IPS-18a (cell line): ENCODE measurements around the gene RTEL1.
"Not testable (repeated sequence)": the region's sequence is repeated elsewhere in the genome, so short reads cannot be mapped to it uniquely, and the experiment has no call there.

ENCODE experiments used
- H3K27ac ChIP-seq: one replicate; pipeline ENCODE4 v1.5.1; 2013; ENCODE audit warnings: low read length
- H3K27me3 ChIP-seq: one replicate; pipeline ENCODE4 v1.6.1; 2013; ENCODE audit warnings: mild to moderate bottlenecking, low read length; ENCODE audit not compliant: control insufficient read depth, insufficient read depth
- H3K36me3 ChIP-seq: one replicate; pipeline ENCODE4 v1.6.1; 2013; ENCODE audit warnings: low read depth, low read length; ENCODE audit not compliant: control insufficient read depth
- H3K4me1 ChIP-seq: one replicate; pipeline ENCODE4 v1.6.1; 2013; ENCODE audit warnings: low read depth, low read length; ENCODE audit not compliant: control insufficient read depth
- H3K4me3 ChIP-seq: one replicate; pipeline ENCODE4 v1.5.1; 2013; ENCODE audit warnings: low read length
- H3K9ac ChIP-seq: one replicate; pipeline ENCODE4 v1.6.1; 2013; ENCODE audit warnings: mild to moderate bottlenecking, low read length, moderate library complexity
- H3K9me3 ChIP-seq: one replicate; pipeline ENCODE4 v1.6.1; 2013; ENCODE audit warnings: low read depth, low read length; ENCODE audit not compliant: control insufficient read depth

The RTEL1 gene

DNA sequence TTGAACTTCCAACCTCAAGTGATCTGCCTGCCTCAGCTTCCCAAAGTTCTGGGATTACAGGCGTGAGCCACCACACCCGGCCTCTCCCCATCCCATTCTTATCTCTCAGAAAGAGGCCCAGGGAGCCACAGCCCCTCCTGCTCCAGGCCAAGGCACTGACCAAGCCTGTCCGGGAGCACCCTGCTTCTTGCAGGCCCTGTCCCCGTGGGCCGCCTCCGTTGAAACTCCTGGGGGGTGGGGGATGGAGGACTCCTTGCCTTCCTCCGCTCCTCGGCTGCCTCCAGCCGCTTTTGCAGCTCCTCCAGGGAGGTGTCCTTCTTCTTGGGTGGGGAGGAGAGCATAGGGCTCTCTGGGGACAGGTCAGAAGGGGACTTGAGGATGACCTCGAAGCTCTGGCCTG, 14.6 kb upstream of the RTEL1 start:
- Histone ChIP-seq H3K27me3 (no peaks in the 10 kb centered on the region), H3K9ac (no peak overlapping the region), H3K27ac (no peak overlapping the region), H3K4me1 (no peaks in the 10 kb centered on the region), H3K36me3 (no peaks in the 10 kb centered on the region), H3K9me3 (no peaks in the 10 kb centered on the region), H3K4me3 (no peak overlapping the region)

DNA sequence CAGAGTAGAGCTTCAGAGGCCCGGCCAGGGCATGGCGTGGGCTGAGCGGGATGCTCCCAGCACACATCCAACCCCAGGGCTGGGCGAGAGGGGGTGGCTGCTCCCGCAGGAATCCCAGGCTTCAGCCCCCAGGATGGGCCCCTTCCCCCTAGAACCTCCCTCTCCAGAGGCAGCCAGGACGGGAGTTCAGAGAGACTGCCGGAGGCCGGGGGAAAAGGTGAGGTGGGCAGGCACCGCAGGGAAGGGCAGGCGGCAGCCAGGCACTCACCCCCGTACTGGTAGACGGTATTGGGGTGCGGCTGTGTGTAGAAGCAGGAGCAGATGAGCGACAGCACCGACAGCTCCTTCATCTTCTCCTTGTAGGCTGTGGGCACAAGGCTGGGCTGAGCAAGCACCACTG, 14.2 kb upstream of the RTEL1 start:
- H3K27ac ChIP-seq, result no peak overlapping the region
- H3K27me3 ChIP-seq, result no peaks in the 10 kb centered on the region
- no peaks in the 10 kb centered on the region for H3K4me1 ChIP-seq
- H3K4me3 ChIP-seq, result no peak overlapping the region
- H3K36me3 ChIP-seq, result no peaks in the 10 kb centered on the region
- no peaks in the 10 kb centered on the region for H3K9me3 ChIP-seq
- no peak overlapping the region for H3K9ac ChIP-seq

DNA sequence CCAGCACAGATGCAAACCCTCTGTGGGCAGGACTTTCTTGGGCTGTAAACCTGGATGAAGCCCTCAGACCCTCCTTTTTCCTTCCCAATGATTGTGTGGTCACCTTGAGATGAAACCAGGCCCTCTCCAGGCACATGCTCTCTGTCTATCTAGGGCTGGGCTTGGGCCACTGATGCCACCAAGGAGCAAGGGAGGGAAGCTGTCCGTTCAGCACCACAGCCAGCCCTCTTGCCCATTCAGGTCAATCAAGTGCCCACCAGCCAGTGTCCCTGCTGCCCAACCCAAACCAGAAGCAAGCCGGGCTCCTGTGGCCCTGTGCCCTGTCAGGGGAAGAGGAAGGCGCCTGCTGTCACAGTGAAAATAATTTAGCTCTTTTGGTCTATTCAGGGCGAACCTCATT, 12.9 kb upstream of the RTEL1 start:
- Histone ChIP-seq H3K36me3 (no peaks in the 10 kb centered on the region), H3K4me3 (no peak overlapping the region), H3K9me3 (no peaks in the 10 kb centered on the region), H3K27me3 (no peaks in the 10 kb centered on the region), H3K27ac (no peak overlapping the region), H3K4me1 (no peaks in the 10 kb centered on the region), H3K9ac (no peak overlapping the region)

DNA sequence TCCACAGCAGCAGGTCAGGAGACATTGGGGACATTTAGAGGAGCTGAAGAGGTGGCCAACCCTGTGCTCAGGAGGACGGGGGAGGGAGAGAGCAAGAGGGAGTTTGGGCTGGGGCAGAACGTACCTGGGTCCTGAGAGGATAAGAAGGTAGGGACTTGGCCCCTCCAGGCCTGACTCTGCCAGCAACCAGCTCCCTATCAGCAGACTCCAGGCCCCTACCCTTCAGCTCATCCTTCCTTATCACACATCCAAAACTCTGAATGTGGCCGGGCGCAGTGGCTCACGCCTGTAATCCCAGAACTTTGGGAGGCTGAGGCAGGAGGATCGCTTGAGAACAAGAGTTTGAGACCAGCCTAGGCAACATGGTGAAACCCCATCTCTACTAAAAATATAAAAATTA, 9.9 kb upstream of the RTEL1 start:
- H3K4me1 ChIP-seq, result no peaks in the 10 kb centered on the region
- H3K27me3 ChIP-seq, result no peaks in the 10 kb centered on the region
- H3K9me3 ChIP-seq, result no peaks in the 10 kb centered on the region
- no peaks in the 10 kb centered on the region for H3K36me3 ChIP-seq
- no peak overlapping the region for H3K4me3 ChIP-seq
- H3K9ac ChIP-seq, result no peak overlapping the region
- H3K27ac ChIP-seq, result no peak overlapping the region

DNA sequence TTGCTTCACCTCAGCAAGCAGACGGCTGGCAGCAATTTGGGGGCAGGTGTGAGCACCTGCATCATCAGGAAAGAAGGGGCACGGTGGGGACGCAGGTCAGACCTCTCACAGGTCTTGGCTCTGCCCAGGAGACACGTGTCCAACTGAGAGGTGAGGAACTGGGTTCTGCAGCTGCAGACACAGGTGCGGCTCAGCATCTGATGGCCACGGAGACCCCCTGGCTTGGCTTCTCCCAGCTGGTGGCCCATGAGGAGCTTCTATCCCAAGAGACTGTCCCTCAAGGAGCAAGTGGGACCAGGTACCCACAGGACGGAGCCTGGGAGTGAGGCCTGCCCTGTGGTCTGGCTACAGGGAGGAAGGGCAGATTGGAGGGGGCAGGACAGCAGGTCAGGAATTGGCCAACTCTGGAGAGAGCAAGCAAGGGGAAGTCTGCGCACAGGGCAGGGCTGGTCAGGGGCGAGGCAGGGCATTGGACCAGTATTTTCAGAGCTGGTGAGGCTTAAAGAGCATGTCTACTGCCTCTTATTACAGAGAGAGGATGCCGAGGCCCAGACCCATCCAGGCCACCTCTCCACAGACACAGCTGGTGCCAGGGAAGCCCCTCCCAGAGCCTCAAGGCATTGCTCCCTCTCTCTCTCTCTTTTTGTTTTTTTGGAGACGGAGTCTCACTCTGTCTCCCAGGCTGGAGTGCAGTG, 9.1 kb upstream of the RTEL1 start:
- H3K27me3 ChIP-seq, result no peaks in the 10 kb centered on the region
- peaks cover 1% of the 10 kb centered on the region for H3K4me1 ChIP-seq
- H3K4me3 ChIP-seq, result no peak overlapping the region
- no peaks in the 10 kb centered on the region for H3K36me3 ChIP-seq
- H3K9me3 ChIP-seq, result no peaks in the 10 kb centered on the region
- no peak overlapping the region for H3K9ac ChIP-seq
- no peak overlapping the region for H3K27ac ChIP-seq

DNA sequence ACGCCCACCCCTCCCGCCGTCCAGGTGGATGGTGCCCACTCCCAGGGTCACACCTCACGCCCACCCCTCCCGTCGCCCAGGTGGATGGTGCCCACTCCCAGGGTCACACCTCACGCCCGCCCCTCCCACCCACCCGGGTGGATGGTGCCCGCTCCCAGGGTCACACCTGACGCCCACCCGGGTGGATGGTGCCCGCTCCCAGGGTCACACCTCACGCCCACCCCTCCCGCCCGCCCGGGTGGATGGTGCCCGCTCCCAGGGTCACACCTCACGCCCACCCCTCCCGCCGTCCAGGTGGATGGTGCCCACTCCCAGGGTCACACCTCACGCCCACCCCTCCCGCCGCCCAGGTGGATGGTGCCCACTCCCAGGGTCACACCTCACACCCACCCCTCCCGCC, 7.6 kb upstream of the RTEL1 start:
- not testable (repeated sequence) for H3K27ac ChIP-seq, H3K27me3 ChIP-seq, H3K4me1 ChIP-seq, H3K4me3 ChIP-seq, H3K9ac ChIP-seq, H3K36me3 ChIP-seq, H3K9me3 ChIP-seq

DNA sequence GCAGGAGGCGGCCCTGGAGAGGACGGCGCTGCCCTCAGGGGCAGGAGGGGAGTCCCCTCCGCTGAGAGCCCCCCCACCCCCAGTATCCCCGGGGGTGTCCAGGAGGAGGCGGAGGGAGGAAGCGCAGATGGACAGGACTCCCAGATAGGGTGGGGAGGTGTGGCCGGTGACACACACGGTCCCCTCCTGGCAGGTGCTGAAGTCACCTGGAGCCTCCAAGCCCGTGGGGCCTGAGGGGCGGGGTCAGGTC, 6.2 kb upstream of the RTEL1 start:
- H3K9ac ChIP-seq, result no peak overlapping the region
- H3K27ac ChIP-seq, result no peak overlapping the region
- H3K36me3 ChIP-seq, result no peaks in the 10 kb centered on the region
- no peaks in the 10 kb centered on the region for H3K9me3 ChIP-seq
- H3K4me3 ChIP-seq, result peak overlapping the region; percentile 56
- H3K4me1 ChIP-seq, result peaks cover 7% of the 10 kb centered on the region
- no peaks in the 10 kb centered on the region for H3K27me3 ChIP-seq

DNA sequence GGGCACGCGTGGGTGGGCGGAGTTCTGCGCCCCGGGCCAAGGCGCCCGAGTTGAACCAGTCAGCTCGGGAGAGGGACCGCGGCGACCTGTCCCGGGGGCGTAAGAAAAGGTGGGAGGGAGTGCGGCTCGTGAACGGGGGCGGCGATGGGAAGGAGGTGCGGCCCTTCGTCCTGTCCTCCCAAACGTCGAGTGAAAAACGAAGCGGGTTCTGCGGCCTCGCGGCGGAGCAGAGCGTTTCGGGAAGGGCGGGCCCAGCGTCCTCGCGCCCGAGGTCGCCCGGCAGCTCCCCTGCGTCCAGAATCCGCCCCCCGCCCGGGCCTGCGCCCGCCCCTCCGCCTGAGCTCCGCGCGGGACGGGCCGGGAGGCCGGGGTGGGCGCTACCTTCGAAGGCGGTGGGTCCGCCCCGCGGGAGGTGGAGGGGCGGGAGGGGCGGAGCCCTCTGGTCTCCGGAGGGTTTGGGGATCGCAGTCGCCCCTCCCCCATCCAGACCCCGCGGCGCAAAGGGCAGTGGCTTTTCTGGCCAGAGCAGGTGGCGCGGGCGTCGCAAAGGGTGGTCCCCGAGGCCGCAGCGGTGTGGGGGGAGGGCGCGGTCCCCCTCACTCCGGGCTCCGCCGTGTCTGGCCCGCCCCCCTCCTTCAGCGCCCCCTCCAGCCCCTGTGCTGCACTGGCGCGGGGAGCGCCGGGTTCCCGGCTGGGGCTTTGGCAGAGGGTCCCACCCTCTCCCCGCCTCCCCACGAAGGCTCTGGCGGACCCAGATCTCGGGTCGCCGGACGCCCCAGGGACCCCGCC, 5.7 kb upstream of the RTEL1 start:
- no peaks in the 10 kb centered on the region for H3K9me3 ChIP-seq
- H3K4me1 ChIP-seq, result peaks cover 7% of the 10 kb centered on the region
- H3K9ac ChIP-seq, result no peak overlapping the region
- H3K27ac ChIP-seq, result no peak overlapping the region
- peak overlapping the region; percentile 56 for H3K4me3 ChIP-seq
- H3K27me3 ChIP-seq, result no peaks in the 10 kb centered on the region
- no peaks in the 10 kb centered on the region for H3K36me3 ChIP-seq

DNA sequence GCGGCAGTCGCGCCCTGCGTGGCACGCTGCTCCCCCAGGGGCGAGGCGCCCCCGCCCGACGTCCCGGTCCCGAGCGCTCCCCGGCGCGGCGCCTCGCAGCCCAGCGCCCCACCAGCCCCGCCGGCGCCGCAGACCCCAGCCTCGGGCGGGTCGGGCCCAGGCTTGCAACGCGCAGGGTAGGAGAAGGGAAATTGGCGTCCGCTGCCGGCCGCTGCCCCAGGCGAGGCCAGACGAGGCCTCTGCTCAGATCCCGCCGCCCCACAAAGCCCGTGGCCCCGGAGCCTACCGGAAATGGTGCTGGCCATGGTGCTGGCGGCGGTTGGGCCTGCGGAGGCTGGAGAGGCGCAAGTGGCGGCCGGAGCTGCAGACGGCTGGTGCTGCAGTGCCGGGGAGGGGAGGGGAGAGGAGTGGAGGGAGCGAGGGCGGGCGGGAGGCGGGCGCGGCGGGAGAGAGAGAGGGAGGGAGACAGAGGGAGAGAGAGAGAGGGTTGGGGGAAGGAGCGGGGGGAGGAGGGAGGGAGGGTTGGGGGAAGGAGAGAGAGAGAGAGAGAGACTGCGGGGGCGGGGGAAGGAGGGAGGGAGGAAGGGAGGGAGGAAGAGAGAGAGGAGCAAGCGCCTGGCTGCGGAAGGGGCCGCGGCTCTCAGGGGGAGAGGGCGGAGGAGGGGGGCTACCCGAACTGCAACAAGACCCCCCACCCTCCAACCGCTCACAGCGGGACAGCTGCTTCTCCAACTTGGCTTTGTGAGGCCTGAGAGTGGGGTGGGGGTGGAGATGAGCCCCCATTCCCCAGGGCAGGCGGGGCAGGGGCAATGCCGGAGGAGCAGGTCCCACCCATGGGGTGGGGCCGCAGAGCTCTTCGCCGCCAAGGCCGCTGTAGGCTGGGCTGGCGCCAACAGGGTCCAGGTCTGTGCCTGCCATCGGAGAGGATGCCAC, 4.8 kb upstream of the RTEL1 start, which contains the start of gene STMN3:
Gene STMN3 (minus strand): TSS at position 384 of the 933 bp plus-strand sequence. CDS start 79 bp downstream, at position 305.
- H3K36me3 ChIP-seq, result no peaks in the 10 kb centered on the region
- no peaks in the 10 kb centered on the region for H3K9me3 ChIP-seq
- H3K9ac ChIP-seq, result peak within 1 kb of the TSS; percentile 91
- H3K4me1 ChIP-seq, result peaks cover 7% of the 10 kb centered on the region
- H3K27ac ChIP-seq, result peak within 1 kb of the TSS; percentile 88
- H3K27me3 ChIP-seq, result no peaks in the 10 kb centered on the region
- peak within 1 kb of the TSS; percentile 68 for H3K4me3 ChIP-seq

DNA sequence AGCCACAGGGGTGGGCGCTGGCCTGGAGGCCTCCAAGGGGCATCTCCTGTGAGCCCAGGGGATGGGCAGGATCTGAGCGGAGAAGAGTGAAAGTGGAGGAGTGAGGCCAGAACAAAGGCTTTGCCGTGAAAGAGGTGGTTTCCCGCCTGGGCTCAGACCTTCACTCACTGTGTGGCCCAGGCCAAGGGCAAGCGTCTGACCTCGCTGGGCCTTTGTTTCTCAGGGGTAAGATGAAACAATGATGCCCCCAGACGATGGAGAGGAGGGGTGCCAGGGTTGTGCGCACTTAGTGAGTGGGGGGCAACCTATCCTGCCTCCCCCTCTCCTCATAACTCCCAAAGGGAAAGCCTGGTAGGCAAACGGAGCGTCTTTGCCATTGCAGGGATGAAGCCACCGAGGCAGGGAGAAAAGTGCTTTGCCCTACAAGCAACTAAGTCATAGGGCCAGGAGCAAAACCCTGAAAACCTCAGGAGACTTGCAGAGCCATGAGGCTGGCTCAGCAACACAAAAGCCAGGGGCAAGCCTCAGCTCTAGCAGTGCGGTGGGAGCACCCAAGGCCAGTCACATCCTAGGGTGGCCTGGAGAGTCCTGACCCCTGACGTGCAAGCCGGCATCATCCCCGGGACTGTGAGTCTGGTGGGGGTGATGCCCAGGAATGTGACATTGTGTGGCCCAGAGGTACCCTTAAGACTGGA, 4.0 kb upstream of the RTEL1 start:
- Histone ChIP-seq H3K9ac (peak overlapping the region; percentile 91), H3K27ac (peak overlapping the region; percentile 88)

DNA sequence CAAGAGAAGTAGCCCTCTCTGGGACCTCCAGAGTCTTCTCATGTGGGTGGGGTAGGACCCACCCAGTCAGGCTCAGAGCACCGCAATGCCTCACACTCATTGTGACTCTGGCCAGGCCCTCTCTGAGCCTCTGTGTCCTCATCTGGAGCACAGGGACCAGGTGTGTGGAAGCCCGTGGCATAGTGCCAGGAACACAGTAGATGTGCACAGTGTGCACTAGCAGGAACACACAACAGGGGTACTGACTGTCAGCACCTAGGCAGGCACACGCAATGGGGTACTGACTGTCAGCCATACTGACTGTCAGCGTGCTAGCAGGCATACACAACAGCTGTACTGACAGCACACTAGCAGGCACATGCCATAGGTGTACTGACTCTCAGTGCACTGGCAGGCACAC, 2.9 kb upstream of the RTEL1 start:
- no peaks in the 10 kb centered on the region for H3K27me3 ChIP-seq
- no peaks in the 10 kb centered on the region for H3K9me3 ChIP-seq
- H3K27ac ChIP-seq, result no peak overlapping the region
- no peaks in the 10 kb centered on the region for H3K36me3 ChIP-seq
- H3K4me3 ChIP-seq, result no peak overlapping the region
- H3K4me1 ChIP-seq, result peaks cover 11% of the 10 kb centered on the region
- no peak overlapping the region for H3K9ac ChIP-seq

More for the DNA sequence above, 4.0 kb upstream of the RTEL1 start:
- H3K4me3 ChIP-seq, result peak overlapping the region; percentile 68
- no peaks in the 10 kb centered on the region for H3K9me3 ChIP-seq
- H3K27me3 ChIP-seq, result no peaks in the 10 kb centered on the region
- no peaks in the 10 kb centered on the region for H3K36me3 ChIP-seq
- peaks cover 9% of the 10 kb centered on the region for H3K4me1 ChIP-seq
